GM13977 (cell line): Measurements from ENCODE around the gene ANKRD55.

Source experiments
- DNase-seq: peaks from one replicate; pipeline ENCODE4 v3.0.0; 2012; ENCODE audit warnings: low spot score
- CTCF ChIP-seq: IDR thresholded peaks from 2 replicates; pipeline ENCODE4 v1.5.1; 2012; ENCODE audit warnings: mild to moderate bottlenecking, control low read depth; ENCODE audit not compliant: insufficient read depth; ENCODE audit errors: extremely low read depth, missing control alignments
- in situ Hi-C: fragments of 300-500 bp; cut with MboI; formaldehyde crosslinking; loops from one replicate; pipeline ENCODE4 v1.12.0; 2022; ENCODE audit warnings: low sequenced_read_pairs, low pct_unique_long_range_greater_than_20kb, mixed read lengths, inconsistent platforms; ENCODE audit not compliant: unreplicated experiment

Gene ANKRD55

GRCh38 chr5:56175021-56175420 lies 58.1 kb downstream of the ANKRD55 start:
- DNase-seq, result no peak
- no peak for TF ChIP-seq CTCF
- in situ Hi-C loops, result no loop called here

DNA sequence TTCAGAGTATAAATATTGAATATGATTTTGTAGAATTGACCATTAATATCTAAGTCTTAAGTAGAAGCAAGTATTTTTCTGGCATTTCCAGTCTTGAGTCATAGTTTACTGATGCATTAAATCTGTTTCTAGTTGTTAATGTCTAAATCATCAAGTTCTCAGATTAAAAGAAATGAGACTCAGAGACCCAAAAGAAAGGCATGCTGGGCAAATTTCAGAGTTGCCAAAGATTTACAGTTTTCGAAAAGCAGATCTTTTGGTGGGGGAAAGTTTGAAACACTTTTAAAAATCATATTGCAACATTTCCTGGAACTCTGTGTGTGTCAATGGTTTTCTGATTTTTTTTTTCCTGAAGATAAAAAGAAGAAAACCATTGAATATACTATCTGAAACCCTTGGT lies 60.9 kb downstream of the ANKRD55 start:
- TF ChIP-seq CTCF, result no peak
- no peak for DNase-seq
- in situ Hi-C loops, result no loop called here

DNA sequence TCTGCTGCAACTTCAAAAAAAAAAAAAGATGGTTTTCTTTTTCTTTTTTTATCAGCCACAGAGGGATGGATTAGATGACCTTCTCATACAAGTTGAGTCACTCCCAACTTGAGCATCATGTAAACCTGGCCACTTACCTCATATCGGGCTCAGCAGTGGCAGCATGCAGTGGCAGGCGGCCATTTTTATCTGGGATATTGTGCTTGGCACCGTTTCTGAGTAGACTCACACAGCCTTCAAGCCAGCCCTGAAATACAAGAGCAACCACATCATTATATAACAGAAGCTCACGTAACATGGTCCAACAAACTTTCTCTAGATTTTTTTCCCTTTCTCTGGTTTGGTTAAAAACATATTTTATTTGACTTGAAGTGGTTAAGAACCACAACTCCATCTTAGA lies 62.6 kb downstream of the ANKRD55 start:
- TF ChIP-seq CTCF, result no peak
- no peak for DNase-seq

GRCh38 chr5:56169949-56170348 lies 63.2 kb downstream of the ANKRD55 start:
- in situ Hi-C loops, result no loop called here
- no peak for TF ChIP-seq CTCF
- DNase-seq, result no peak

More for the DNA sequence above, 62.6 kb downstream of the ANKRD55 start:
- in situ Hi-C loops, result no loop called here

GRCh38 chr5:56169281-56169680 lies 63.8 kb downstream of the ANKRD55 start:
- no peak for TF ChIP-seq CTCF
- in situ Hi-C loops, result no loop called here
- no peak for DNase-seq

DNA sequence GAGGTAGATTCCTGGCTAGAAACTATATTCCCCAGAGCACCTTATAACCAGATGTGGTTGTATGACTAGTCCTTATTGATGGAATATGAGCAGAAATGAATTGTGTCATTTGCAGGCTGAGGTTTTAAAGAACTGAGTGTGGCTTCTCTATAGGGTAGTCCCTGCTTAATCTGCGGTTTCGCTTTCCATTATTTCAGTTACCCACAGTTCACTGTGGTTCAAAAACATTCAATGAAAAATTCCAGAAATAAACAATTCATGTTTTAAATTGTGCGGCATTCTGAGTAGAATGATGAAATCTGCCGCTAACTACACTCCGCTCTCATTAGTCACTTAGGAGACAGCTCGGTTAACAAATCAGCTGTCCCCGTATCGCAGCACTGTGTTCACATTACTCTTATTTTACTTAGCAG lies 65.1 kb downstream of the ANKRD55 start:
- no peak for DNase-seq
- no peak for TF ChIP-seq CTCF
- in situ Hi-C loops, result no loop called here

DNA sequence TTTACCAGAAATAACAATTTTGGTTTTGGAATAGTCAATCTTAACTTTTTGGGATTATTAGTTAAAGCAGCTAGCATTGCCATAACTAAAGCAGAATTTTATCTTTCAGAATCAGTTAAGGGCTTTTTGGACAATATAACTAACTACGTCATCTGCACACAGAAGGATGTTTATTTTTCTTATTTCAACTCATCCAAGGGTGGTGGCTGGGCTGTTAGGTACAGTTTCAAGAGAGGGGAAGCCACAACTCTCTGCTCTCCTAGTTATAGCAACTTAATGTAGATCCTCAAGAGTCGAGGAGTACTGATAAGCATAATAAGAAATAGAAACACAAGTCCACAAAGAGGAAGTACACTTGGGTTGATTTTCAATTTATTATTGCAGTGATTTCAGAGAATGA lies 65.6 kb downstream of the ANKRD55 start:
- no peak for DNase-seq
- in situ Hi-C loops, result no loop called here
- no peak for TF ChIP-seq CTCF
